Activated CD8-positive, alpha-beta T cell treated with anti-CD3 and anti-CD28 coated beads, Interleukin-2, amount 10 ng/mL, durations not matched to agents 7 days and 5 days (primary cell): ENCODE results near the gene ALDH1L2. TPM values are rescaled to one million over a fixed set of nuclear protein-coding genes. Genes with fewer than 3 reads are reported as not detected.

Experiments
- ATAC-seq: fragments of 150-1000 bp; cut with Tn5 transposase; one replicate; pipeline ENCODE4 v1.10.0; 2021; ENCODE audit warnings: moderate library complexity
- CTCF ChIA-PET: fragments of 350-600 bp; sonication (Branson Sonifier 250); formaldehyde crosslinking; loops from one replicate; lab custom pipeline; 2021; ENCODE audit warnings: antibody characterized with exemption; lab: Charles Lee
- POLR2A ChIA-PET: fragments of 350-600 bp; sonication (Branson Sonifier 250); formaldehyde crosslinking; loops from one replicate; lab custom pipeline; 2021; ENCODE audit warnings: antibody characterized with exemption; lab: Charles Lee
- DNase-seq: peaks from one replicate; pipeline ENCODE4 v3.0.0-alpha.2; 2020
- H3K27ac Mint-ChIP-seq: one replicate; pipeline ENCODE4 v1.8.0; 2021; ENCODE audit warnings: mild to moderate bottlenecking, mixed read lengths
- H3K27me3 Mint-ChIP-seq: one replicate; pipeline ENCODE4 v1.8.0; 2021; ENCODE audit warnings: low read depth, mixed read lengths
- H3K36me3 Mint-ChIP-seq: one replicate; pipeline ENCODE4 v1.8.0; 2021; ENCODE audit warnings: low read depth, mixed read lengths
- H3K4me1 Mint-ChIP-seq: one replicate; pipeline ENCODE4 v1.8.0; 2021; ENCODE audit warnings: low read depth, mixed read lengths
- H3K4me3 Mint-ChIP-seq: one replicate; pipeline ENCODE4 v1.8.0; 2021; ENCODE audit warnings: mild to moderate bottlenecking, mixed read lengths
- H3K9me3 Mint-ChIP-seq: one replicate; pipeline ENCODE4 v1.8.0; 2022; ENCODE audit warnings: mixed read lengths; ENCODE audit not compliant: insufficient read depth
- total RNA-seq, 2 experiments: library from RNA; stranded (reverse); gene quantifications; one replicate each; pipeline ENCODE4 v1.2.3, GENCODE V29; 2021

ALDH1L2 gene
- total RNA-seq, 2 experiments from 2014 or later: 0.18 to 0.21 TPM

DNA sequence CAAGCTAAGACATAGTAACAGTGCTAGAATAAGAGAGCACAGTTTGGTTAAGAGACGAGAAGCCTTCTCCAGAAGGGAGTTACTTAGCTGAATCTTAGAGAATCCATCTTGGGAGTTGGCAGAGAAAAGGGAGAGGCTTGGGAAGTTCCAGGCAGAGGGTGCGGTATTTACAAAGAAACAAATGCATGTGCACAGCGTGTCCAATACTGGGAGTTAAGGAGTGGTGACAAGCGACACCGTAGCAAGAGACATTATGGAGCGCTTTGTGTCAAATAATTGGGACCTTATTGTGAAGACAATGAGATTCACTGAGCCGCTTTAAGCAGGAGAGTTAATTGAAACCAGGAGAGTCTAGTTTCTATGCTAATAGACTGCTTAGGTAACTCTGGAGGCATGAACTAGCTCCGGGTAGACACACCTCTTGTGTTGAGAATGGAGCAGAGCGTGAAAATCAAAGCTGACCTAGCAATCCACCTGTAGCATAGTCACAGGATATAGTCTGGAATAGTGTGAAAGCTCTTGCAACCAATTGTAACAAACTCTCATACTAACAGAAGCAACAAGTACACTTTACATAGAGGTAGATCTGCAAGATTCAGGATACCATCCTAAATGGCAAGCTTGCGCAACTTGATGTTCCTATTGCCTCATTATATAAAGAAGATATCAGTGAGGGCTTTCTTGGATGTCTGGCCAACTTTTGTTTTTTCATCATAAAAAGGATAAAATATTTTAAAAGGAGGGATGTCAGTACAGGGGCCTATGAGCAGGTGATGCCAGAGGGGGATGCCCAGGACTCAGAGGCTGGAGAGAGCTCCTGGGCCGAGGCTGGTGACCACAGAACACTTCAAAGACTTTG, 5.3 kb downstream of the ALDH1L2 start:
- POLR2A ChIA-PET: interaction anchor here (0.6 kb wide), 1 partner anchor 951 kb away, joined by 3 read pairs; no protein-coding TSS in a partner anchor
- no peak for ATAC-seq

GRCh38 chr12:105077435-105077834, 6.8 kb downstream of the ALDH1L2 start:
- ATAC-seq (no peak), DNase-seq (no peak)
- Mint-ChIP-seq H3K4me3 (no peak overlapping the region), H3K27me3 (peaks cover 7% of the 10 kb centered on the region), H3K4me1 (no peaks in the 10 kb centered on the region), H3K27ac (no peak overlapping the region), H3K9me3 (no peaks in the 10 kb centered on the region), H3K36me3 (no peaks in the 10 kb centered on the region)
- POLR2A ChIA-PET: no interaction called here
- CTCF ChIA-PET: no interaction called here

More for the DNA sequence above, 5.3 kb downstream of the ALDH1L2 start:
- Mint-ChIP-seq H3K9me3 (no peaks in the 10 kb centered on the region), H3K4me1 (peaks cover 5% of the 10 kb centered on the region), H3K27me3 (peaks cover 19% of the 10 kb centered on the region), H3K27ac (no peak overlapping the region), H3K4me3 (no peak overlapping the region), H3K36me3 (no peaks in the 10 kb centered on the region)
- no peak for DNase-seq
- CTCF ChIA-PET: interaction anchor here (0.8 to 1.3 kb wide), 2 partner anchors 9 to 25 kb away, joined by 3 to 6 read pairs; no protein-coding TSS in a partner anchor

- H3K36me3 Mint-ChIP-seq: no peaks in the 10 kb centered on the region
- no peak for DNase-seq
- H3K9me3 Mint-ChIP-seq: no peaks in the 10 kb centered on the region
- no peak for ATAC-seq
- no peak overlapping the region for H3K4me3 Mint-ChIP-seq
- ChIA-PET POLR2A (no interaction called here), CTCF (no interaction called here)
- H3K4me1 Mint-ChIP-seq: no peaks in the 10 kb centered on the region
- no peak overlapping the region for H3K27ac Mint-ChIP-seq
- H3K27me3 Mint-ChIP-seq: peaks cover 3% of the 10 kb centered on the region
Measured at GRCh38 chr12:105076913-105077312, 7.3 kb downstream of the ALDH1L2 start.

GRCh38 chr12:105076098-105076497, 8.2 kb downstream of the ALDH1L2 start:
- H3K4me3 Mint-ChIP-seq: no peak overlapping the region
- POLR2A ChIA-PET: interaction anchor here (0.6 kb wide), 1 partner anchor 355 kb away, joined by 4 read pairs; no protein-coding TSS in a partner anchor
- no peaks in the 10 kb centered on the region for H3K9me3 Mint-ChIP-seq

GRCh38 chr12:105072888-105073488, 11.3 kb downstream of the ALDH1L2 start:
- no peak overlapping the region for H3K27ac Mint-ChIP-seq
- no peak overlapping the region for H3K4me3 Mint-ChIP-seq
- no peaks in the 10 kb centered on the region for H3K36me3 Mint-ChIP-seq
- POLR2A ChIA-PET: no interaction called here
- CTCF ChIA-PET: no interaction called here
- H3K27me3 Mint-ChIP-seq: peaks cover 5% of the 10 kb centered on the region
- DNase-seq (no peak), ATAC-seq (no peak)
- no peaks in the 10 kb centered on the region for H3K4me1 Mint-ChIP-seq
- H3K9me3 Mint-ChIP-seq: no peaks in the 10 kb centered on the region

More at GRCh38 chr12:105076098-105076497, 8.2 kb downstream of the ALDH1L2 start:
- H3K27ac Mint-ChIP-seq: no peak overlapping the region
- H3K36me3 Mint-ChIP-seq: no peaks in the 10 kb centered on the region
- CTCF ChIA-PET: no interaction called here
- no peak for DNase-seq
- H3K4me1 Mint-ChIP-seq: no peaks in the 10 kb centered on the region
- peaks cover 1% of the 10 kb centered on the region for H3K27me3 Mint-ChIP-seq
- no peak for ATAC-seq

DNA sequence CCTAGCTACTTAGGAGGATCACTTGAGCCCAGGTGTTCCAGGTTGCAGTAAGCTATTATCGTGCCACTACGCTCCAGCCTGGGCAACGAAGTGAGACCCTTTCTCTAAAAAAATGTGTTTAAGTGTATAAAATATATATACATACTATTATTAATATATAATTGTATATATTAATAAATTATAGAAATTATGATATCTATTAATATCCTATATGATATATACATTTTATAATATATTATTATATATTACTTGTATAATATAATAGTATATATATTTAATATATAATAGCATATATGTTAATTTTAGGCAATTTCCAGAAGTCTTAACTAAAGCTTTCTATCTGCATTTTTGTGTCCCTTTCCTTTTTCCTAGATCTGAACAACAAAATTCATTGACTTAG, 12.3 kb downstream of the ALDH1L2 start:
- ChIA-PET CTCF (no interaction called here), POLR2A (no interaction called here)
- Mint-ChIP-seq H3K4me1 (no peaks in the 10 kb centered on the region), H3K36me3 (no peaks in the 10 kb centered on the region), H3K27me3 (peaks cover 5% of the 10 kb centered on the region), H3K27ac (no peak overlapping the region), H3K9me3 (no peaks in the 10 kb centered on the region), H3K4me3 (no peak overlapping the region)
- DNase-seq (no peak), ATAC-seq (no peak)

- Mint-ChIP-seq H3K9me3 (no peaks in the 10 kb centered on the region), H3K27ac (no peak overlapping the region), H3K27me3 (peaks cover 15% of the 10 kb centered on the region), H3K4me3 (no peak overlapping the region), H3K4me1 (no peaks in the 10 kb centered on the region), H3K36me3 (no peaks in the 10 kb centered on the region)
- POLR2A ChIA-PET: no interaction called here
- CTCF ChIA-PET: interaction anchor here (0.7 to 1.1 kb wide), 2 partner anchors 9 to 17 kb away, joined by 3 read pairs; no protein-coding TSS in a partner anchor
- ATAC-seq (no peak), DNase-seq (no peak)
Measured at GRCh38 chr12:105069936-105070702, 14.1 kb downstream of the ALDH1L2 start.

GRCh38 chr12:105067511-105068031, 16.7 kb downstream of the ALDH1L2 start:
- Mint-ChIP-seq H3K9me3 (no peaks in the 10 kb centered on the region), H3K27ac (no peak overlapping the region), H3K27me3 (peaks cover 17% of the 10 kb centered on the region), H3K36me3 (no peaks in the 10 kb centered on the region), H3K4me1 (no peaks in the 10 kb centered on the region), H3K4me3 (no peak overlapping the region)
- CTCF ChIA-PET: interaction anchor here (1.0 kb wide), 1 partner anchor 686 kb away, joined by 3 read pairs; no protein-coding TSS in a partner anchor
- no peak for ATAC-seq
- POLR2A ChIA-PET: interaction anchor here (0.6 kb wide), 1 partner anchor 881 kb away, joined by 3 read pairs; no protein-coding TSS in a partner anchor
- DNase-seq: no peak

DNA sequence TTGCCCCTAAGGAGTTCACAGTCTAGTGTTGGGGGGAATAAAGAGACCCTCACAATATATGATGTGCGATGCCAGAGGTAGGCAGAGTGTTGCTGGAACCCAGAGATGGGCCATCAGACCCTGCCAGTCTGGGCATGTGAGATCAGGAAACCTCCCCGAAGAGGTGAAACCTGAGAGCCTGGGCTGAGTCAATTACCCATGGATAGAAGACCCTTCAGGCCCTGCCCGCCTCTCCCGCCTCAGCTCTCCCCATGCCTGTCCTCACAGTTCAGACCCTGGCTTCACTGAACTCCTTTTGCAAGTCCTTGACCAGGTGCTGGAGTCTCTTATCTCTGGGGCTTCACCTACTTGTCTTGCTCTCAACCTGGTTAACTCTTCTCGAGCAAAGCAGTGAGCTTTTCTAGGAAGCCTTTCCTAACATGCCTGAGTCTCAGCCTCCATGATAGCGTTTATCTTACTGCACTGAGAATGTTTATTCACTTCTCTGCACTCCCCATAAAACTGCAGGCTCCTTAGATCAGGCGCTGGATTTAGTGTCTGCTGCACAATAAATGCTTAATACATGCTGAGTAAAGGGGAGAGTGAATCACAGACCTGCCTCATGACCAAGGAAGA, 19.6 kb downstream of the ALDH1L2 start:
- Mint-ChIP-seq H3K27me3 (peaks cover 16% of the 10 kb centered on the region), H3K4me1 (no peaks in the 10 kb centered on the region), H3K9me3 (no peaks in the 10 kb centered on the region), H3K36me3 (no peaks in the 10 kb centered on the region), H3K27ac (no peak overlapping the region), H3K4me3 (no peak overlapping the region)
- ChIA-PET POLR2A (interaction anchor here (0.6 kb wide), 1 partner anchor 322 kb away, joined by 3 read pairs; no protein-coding TSS in a partner anchor), CTCF (no interaction called here)
- ATAC-seq (no peak), DNase-seq (no peak)

DNA sequence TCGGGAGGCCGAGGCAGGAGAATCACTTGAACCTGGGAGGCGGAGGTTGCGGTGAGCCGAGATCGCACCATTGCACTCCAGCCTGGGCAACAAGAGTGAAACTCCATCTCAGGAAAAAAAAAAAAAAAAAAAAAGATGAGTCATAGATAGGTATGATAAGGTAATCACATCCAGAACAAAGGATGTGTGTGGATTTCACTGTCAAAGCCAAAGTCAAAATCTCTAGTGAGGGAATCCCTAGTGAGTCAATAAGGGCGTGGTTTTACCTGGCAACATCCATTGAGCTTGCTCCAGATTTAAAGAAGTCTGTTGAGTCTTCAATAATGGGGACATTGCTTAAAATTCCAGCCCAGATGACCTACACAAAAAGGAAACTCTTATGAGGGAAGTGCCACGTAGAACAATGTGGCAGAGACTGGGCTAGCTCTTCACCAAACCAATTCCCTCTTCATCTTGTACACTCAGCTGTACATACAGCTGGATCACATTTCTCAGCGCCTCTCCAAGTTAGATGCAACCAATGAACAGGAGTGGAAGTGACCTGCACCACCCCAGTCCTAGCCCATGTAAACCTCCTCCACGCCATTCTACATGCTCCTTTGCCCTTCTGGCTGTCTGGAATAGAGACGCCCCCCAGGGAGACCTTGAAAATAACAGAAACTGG, 23.4 kb downstream of the ALDH1L2 start:
- ChIA-PET CTCF (no interaction called here), POLR2A (no interaction called here)
- no peaks in the 10 kb centered on the region for H3K4me1 Mint-ChIP-seq

More for the DNA sequence above, 23.4 kb downstream of the ALDH1L2 start:
- H3K27ac Mint-ChIP-seq: no peak overlapping the region
- no peak for DNase-seq
- no peak for ATAC-seq
- H3K36me3 Mint-ChIP-seq: no peaks in the 10 kb centered on the region
- no peak overlapping the region for H3K4me3 Mint-ChIP-seq
- peaks cover 16% of the 10 kb centered on the region for H3K27me3 Mint-ChIP-seq
- H3K9me3 Mint-ChIP-seq: peaks cover 5% of the 10 kb centered on the region
